GM21723 (cell line): ENCODE data around the gene ANKS1A.

Experiments
- ATAC-seq: cut with Tn5 transposase; IDR thresholded peaks from one replicate; pipeline ENCODE4 v1.9.1; 2021; ENCODE audit warnings: mild to moderate bottlenecking, moderate library complexity; ENCODE audit not compliant: unreplicated experiment

The ANKS1A gene

GRCh38 chr6:34953061-34954025, 64.3 kb downstream of the ANKS1A start:
- no peak for ATAC-seq

GRCh38 chr6:34955442-34955841, 66.4 kb downstream of the ANKS1A start:
- ATAC-seq, result no peak

- ATAC-seq, result no peak
Observed at GRCh38 chr6:34957231-34957783, 68.3 kb downstream of the ANKS1A start.

- ATAC-seq, result no peak
Observed at GRCh38 chr6:34958734-34959133, 69.7 kb downstream of the ANKS1A start.

- ATAC-seq, result no peak
Observed at GRCh38 chr6:34959224-34959623, 70.2 kb downstream of the ANKS1A start.

GRCh38 chr6:34961082-34961481, 72.0 kb downstream of the ANKS1A start:
- ATAC-seq, result no peak

GRCh38 chr6:34961574-34961973, 72.5 kb downstream of the ANKS1A start:
- ATAC-seq, result no peak

- no peak for ATAC-seq
Observed at GRCh38 chr6:34964564-34964963, 75.5 kb downstream of the ANKS1A start.

GRCh38 chr6:34967461-34967860, 78.4 kb downstream of the ANKS1A start:
- ATAC-seq, result no peak

- no peak for ATAC-seq
Observed at GRCh38 chr6:34969662-34970265, 80.7 kb downstream of the ANKS1A start.

GRCh38 chr6:34970488-34970887, 81.4 kb downstream of the ANKS1A start:
- no peak for ATAC-seq

- no peak for ATAC-seq
Observed at GRCh38 chr6:34970957-34971356, 81.9 kb downstream of the ANKS1A start.

- ATAC-seq, result no peak
Observed at GRCh38 chr6:34973547-34974248, 84.6 kb downstream of the ANKS1A start.

GRCh38 chr6:34974249-34974642, 85.2 kb downstream of the ANKS1A start:
- ATAC-seq, result no peak

- ATAC-seq, result no peak
Observed at GRCh38 chr6:34976239-34976638, 87.2 kb downstream of the ANKS1A start.

- ATAC-seq, result no peak
Observed at GRCh38 chr6:34979218-34979617, 90.2 kb downstream of the ANKS1A start.

- ATAC-seq, result no peak
Observed at GRCh38 chr6:34979994-34980393, 90.9 kb downstream of the ANKS1A start.

- ATAC-seq, result no peak
Observed at GRCh38 chr6:34981366-34981765, 92.3 kb downstream of the ANKS1A start.

- no peak for ATAC-seq
Observed at GRCh38 chr6:34981951-34982350, 92.9 kb downstream of the ANKS1A start.

- ATAC-seq, result no peak
Observed at GRCh38 chr6:34982424-34982852, 93.4 kb downstream of the ANKS1A start.

- no peak for ATAC-seq
Observed at GRCh38 chr6:34984416-34984815, 95.4 kb downstream of the ANKS1A start.
